ENCODE results near the gene EXOSC3. TPM values are rescaled to one million over a fixed set of nuclear protein-coding genes. Genes with fewer than 3 reads are reported as not detected.
"Not testable (repeated sequence)": the region's sequence is repeated elsewhere in the genome, so short reads cannot be mapped to it uniquely, and the experiment has no call there.

The EXOSC3 gene
- total RNA-seq, 4 donors from 2014 or later, result 19.7 to 39.7 (median 34.0) TPM

GRCh38 chr9:37760416-37761161 is 24.3 kb downstream of the EXOSC3 start:
- TF ChIP-seq POLR2AphosphoS5 (IDR thresholded peaks at IDR 0.05) (no peak), POLR2A (IDR thresholded peaks at IDR 0.05) (no peak), EP300 (IDR thresholded peaks at IDR 0.05) (no peak)
- TF ChIP-seq, protein P1, sequence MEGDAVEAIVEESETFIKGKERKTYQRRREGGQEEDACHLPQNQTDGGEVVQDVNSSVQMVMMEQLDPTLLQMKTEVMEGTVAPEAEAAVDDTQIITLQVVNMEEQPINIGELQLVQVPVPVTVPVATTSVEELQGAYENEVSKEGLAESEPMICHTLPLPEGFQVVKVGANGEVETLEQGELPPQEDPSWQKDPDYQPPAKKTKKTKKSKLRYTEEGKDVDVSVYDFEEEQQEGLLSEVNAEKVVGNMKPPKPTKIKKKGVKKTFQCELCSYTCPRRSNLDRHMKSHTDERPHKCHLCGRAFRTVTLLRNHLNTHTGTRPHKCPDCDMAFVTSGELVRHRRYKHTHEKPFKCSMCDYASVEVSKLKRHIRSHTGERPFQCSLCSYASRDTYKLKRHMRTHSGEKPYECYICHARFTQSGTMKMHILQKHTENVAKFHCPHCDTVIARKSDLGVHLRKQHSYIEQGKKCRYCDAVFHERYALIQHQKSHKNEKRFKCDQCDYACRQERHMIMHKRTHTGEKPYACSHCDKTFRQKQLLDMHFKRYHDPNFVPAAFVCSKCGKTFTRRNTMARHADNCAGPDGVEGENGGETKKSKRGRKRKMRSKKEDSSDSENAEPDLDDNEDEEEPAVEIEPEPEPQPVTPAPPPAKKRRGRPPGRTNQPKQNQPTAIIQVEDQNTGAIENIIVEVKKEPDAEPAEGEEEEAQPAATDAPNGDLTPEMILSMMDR (IDR thresholded peaks at IDR 0.05), result no peak
- no peak for DNase-seq (ENCODE audit: low spot score in 2 of 2)
- Histone ChIP-seq H3K36me3 (peaks cover 12% of the 10 kb centered on the region), H3K9me3 (no peaks in the 10 kb centered on the region), H3K4me1 (no peaks in the 10 kb centered on the region), H3K27me3 (no peaks in the 10 kb centered on the region), H3K27ac (no peak overlapping the region), H3K4me3 (no peak overlapping the region)
- 92% methylated on average over 7 of the region's 7 CpGs for WGBS

- WGBS, result 82% methylated on average over 3 of the region's 3 CpGs
- Histone ChIP-seq H3K27me3 (no peaks in the 10 kb centered on the region), H3K9me3 (no peaks in the 10 kb centered on the region), H3K4me3 (no peak overlapping the region), H3K36me3 (peaks cover 5% of the 10 kb centered on the region), H3K27ac (no peak overlapping the region), H3K4me1 (peaks cover 12% of the 10 kb centered on the region)
- TF ChIP-seq EP300 (IDR thresholded peaks at IDR 0.05) (no peak), POLR2A (IDR thresholded peaks at IDR 0.05) (no peak), POLR2AphosphoS5 (IDR thresholded peaks at IDR 0.05) (no peak)
- TF ChIP-seq, protein P1 (IDR thresholded peaks at IDR 0.05), result no peak
- DNase-seq (ENCODE audit: low spot score in 2 of 2), result no peak
Observed at GRCh38 chr9:37758747-37759146, 26.1 kb downstream of the EXOSC3 start.

DNA sequence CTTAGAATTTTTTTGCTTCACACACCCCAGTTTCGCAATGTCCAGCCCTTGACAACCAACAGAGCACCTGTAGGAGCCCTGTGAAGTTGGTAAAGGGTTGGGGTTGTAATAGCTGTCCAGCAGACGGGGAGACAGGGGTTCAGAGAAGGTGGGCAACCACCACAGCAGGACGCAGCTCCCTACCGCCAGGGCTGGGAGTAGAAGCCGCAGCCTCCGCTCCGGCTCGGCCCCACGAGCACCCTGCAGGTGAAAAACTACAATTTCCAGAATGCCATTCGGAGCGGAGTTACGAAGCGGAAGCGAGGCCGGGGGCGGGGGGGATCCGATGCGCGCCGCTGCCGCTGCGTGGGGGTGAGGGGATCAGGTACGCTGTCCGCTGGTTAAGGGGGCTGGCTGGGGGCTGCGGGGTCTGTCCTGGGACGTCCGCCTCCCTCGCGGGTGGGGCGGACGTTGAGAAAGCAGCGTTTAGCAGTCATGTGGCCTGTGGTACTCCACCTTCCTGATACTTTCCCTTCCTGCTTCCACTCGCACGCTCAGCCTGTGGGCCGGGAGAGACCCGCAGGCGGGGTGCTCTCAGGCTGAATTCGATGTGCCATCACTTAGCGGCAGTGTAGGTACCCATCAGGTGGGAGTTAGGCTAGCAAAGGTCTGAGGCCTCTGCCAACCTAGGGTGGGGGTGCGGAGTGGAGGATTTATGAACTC is 31.2 kb downstream of the EXOSC3 start, which contains the start of gene TRMT10B:
Gene TRMT10B, plus strand, starts transcription at position 317 of the 702 bp plus-strand sequence. CDS start 8,127 bp downstream, outside the sequence.
- peak in 1 of 2 donors; percentile 67 for DNase-seq (ENCODE audit: low spot score in 2 of 2)
- Histone ChIP-seq H3K4me1 (peaks cover 15% of the 10 kb centered on the region), H3K9me3 (no peaks in the 10 kb centered on the region), H3K27ac (peak within 1 kb of the TSS; percentile 82), H3K27me3 (no peaks in the 10 kb centered on the region), H3K4me3 (peak within 1 kb of the TSS; percentile 82), H3K36me3 (no peaks in the 10 kb centered on the region)
- WGBS, result 8% methylated on average over 12 of the region's 40 CpGs
- TF ChIP-seq, protein P1 (IDR thresholded peaks at IDR 0.05), result no peak
- TF ChIP-seq POLR2A (IDR thresholded peaks at IDR 0.05) (no peak), EP300 (IDR thresholded peaks at IDR 0.05) (no peak), POLR2AphosphoS5 (IDR thresholded peaks at IDR 0.05) (no peak)

- Histone ChIP-seq H3K4me3 (peak overlapping the region; percentile 82), H3K9me3 (no peaks in the 10 kb centered on the region), H3K27me3 (no peaks in the 10 kb centered on the region), H3K4me1 (peaks cover 15% of the 10 kb centered on the region), H3K36me3 (no peaks in the 10 kb centered on the region), H3K27ac (no peak overlapping the region)
- 88% methylated on average over 29 of the region's 29 CpGs for whole genome bisulfite sequencing
- DNase-seq (ENCODE audit: low spot score in 2 of 2), result no peak
- no peak for TF ChIP-seq POLR2A (IDR thresholded peaks at IDR 0.05)
- TF ChIP-seq, protein P1 (IDR thresholded peaks at IDR 0.05), result no peak
- TF ChIP-seq EP300 (IDR thresholded peaks at IDR 0.05), result no peak
- no peak for TF ChIP-seq POLR2AphosphoS5 (IDR thresholded peaks at IDR 0.05)
Observed at GRCh38 chr9:37752642-37753488, 32.0 kb downstream of the EXOSC3 start.

- not testable (repeated sequence) for H3K27me3 ChIP-seq; H3K4me3 ChIP-seq; H3K36me3 ChIP-seq; H3K27ac ChIP-seq; H3K9me3 ChIP-seq; DNase-seq (ENCODE audit: low spot score in 2 of 2)
- H3K4me1 ChIP-seq, result peaks cover 15% of the 10 kb centered on the region
- WGBS, result no CpG with 5 or more reads among the region's 13 CpGs
Observed at GRCh38 chr9:37752112-37752511, 32.8 kb downstream of the EXOSC3 start.

DNA sequence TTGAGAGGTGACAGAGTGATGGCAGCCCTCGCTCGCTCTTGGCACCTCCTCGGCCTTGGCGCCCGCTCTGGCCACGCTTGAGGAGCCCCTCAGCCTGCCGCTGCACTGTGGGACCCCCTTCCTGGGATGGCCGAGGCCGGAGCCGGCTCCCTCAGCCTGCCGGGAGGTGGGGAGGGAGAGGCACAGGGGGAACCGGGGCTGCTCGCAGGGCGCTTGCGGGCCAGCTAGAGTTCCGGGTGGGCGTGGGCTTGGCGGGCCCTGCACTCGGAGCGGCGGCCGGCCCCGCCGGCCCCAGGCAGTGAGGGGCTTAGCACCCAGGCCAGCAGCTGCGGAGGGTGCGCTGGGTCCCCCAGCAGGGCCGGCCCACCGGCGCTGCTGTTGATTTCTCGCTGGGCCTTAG is 33.2 kb downstream of the EXOSC3 start:
- H3K27me3 ChIP-seq; H3K27ac ChIP-seq; H3K4me3 ChIP-seq; H3K9me3 ChIP-seq; DNase-seq (ENCODE audit: low spot score in 2 of 2); H3K36me3 ChIP-seq: not testable (repeated sequence)
- WGBS, result 92% methylated on average over 15 of the region's 30 CpGs
- peaks cover 15% of the 10 kb centered on the region for H3K4me1 ChIP-seq
